ENCODE data around the gene PKD1.
A peak's percentile ranks its signal among the peaks of the same experiment; 100 is the strongest.

PKD1 gene

GRCh38 chr16:2086812-2087747 lies 48.6 kb downstream of the PKD1 start:
- DNase-seq (ENCODE audit: low spot score), result no peak

GRCh38 chr16:2086106-2086742 lies 49.5 kb downstream of the PKD1 start:
- no peak for DNase-seq (ENCODE audit: low spot score)

GRCh38 chr16:2085669-2086068 lies 50.0 kb downstream of the PKD1 start:
- peak; percentile 49 for DNase-seq (ENCODE audit: low spot score)

- no peak for DNase-seq (ENCODE audit: low spot score)
Observed at GRCh38 chr16:2084895-2085625, 50.6 kb downstream of the PKD1 start.

DNA sequence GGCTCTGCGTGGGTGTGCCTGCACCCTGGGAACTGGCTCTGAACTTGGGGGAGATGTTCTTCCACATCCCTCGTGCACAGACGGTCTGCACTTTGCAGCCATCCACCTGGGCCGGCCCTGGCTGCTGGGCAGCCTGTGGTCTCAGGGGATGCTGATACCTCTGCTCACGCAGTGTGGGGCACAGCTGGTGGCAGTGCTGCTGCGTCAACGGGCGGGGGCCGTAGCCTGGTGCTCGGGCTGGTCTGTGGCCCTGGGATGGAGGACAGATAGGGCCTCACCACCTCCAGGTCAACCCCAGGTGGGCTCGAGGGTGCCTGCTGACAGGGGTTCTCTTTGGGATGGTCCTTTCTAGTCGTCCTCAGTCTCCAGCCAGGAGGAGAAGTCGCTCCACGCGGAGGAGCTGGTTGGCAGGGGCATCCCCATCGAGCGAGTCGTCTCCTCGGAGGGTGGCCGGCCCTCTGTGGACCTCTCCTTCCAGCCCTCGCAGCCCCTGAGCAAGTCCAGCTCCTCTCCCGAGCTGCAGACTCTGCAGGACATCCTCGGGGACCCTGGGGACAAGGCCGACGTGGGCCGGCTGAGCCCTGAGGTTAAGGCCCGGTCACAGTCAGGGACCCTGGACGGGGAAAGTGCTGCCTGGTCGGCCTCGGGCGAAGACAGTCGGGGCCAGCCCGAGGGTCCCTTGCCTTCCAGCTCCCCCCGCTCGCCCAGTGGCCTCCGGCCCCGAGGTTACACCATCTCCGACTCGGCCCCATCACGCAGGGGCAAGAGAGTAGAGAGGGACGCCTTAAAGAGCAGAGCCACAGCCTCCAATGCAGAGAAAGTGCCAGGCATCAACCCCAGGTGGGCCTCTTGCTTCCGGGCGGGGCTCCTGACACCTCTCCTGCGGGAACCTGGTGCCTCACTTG lies 51.6 kb downstream of the PKD1 start:
- no peak for DNase-seq (ENCODE audit: low spot score)

DNA sequence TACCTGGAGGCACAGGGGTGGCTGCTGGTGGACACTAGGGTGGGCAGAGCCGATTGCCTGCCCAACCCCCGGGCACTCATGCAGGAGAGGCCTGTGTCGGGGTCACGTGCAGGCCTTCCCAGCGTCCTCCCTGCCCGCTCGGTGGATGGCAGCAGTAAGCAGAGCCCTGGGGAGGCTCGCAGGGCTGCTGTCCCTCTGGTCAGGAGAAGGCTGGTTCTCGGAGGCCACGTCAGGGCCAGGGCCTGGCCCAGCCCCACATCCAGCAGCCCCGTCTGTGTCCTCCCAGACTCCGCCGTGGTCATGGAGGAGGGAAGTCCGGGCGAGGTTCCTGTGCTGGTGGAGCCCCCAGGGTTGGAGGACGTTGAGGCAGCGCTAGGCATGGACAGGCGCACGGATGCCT lies 52.3 kb downstream of the PKD1 start:
- DNase-seq (ENCODE audit: low spot score), result no peak

DNA sequence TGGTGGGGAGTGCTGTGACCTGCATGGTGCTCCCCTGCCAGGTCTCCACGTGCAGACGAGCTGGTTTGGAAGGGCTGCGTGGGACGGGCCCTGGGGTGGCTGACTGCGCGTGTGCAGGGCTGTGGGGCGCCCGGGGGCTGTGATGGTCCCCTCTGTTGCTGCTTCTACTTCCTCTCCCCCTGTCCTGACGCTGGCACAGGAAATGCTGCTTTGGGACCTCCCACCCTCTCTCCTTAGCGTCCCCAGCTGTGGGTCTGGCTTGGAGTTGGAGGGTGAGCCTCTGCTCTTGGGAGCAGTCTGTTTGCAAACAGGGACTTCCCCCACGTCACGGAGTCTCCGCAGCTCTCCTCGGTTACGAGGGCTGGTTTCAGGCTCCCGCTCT lies 52.7 kb downstream of the PKD1 start:
- DNase-seq (ENCODE audit: low spot score), result no peak

DNA sequence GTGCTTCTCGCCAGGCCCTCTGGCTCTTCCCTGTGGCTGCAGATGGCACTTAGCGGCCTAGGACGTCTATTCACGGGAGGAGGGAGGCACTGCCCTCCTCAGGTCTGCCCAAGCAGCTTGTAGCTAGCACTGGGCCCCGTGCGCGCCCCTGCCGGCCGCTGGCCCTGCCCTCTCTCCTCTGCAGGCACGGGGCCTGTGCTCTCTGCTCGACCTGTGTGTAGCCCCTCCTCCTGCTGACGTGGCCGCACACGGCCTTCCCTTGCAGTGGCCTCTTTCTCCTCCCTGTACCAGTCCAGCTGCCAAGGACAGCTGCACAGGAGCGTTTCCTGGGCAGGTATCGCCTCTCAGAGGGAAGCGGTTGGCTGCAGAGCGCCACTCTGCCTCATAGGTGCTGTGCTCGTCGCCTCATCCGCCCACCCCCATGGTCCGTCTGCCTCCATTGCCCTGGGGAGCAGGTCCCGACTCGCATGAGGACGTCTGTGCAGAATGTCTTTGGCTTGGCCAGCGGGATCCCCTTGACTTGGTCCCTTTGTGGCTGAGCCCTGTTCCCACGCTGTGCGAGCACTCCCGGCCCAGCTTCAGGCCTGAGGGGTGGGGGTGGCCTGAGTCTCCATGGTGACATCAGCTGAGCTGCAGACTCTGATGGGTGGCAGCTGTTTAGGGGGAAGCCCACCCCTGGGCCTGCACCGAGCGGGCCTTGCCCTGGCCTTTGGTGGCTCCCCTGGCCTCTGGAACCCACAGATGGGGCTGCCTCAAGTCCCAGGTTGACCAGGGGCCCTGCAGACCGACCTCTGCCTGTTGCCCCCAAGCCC lies 53.3 kb downstream of the PKD1 start:
- no peak for DNase-seq (ENCODE audit: low spot score)

DNA sequence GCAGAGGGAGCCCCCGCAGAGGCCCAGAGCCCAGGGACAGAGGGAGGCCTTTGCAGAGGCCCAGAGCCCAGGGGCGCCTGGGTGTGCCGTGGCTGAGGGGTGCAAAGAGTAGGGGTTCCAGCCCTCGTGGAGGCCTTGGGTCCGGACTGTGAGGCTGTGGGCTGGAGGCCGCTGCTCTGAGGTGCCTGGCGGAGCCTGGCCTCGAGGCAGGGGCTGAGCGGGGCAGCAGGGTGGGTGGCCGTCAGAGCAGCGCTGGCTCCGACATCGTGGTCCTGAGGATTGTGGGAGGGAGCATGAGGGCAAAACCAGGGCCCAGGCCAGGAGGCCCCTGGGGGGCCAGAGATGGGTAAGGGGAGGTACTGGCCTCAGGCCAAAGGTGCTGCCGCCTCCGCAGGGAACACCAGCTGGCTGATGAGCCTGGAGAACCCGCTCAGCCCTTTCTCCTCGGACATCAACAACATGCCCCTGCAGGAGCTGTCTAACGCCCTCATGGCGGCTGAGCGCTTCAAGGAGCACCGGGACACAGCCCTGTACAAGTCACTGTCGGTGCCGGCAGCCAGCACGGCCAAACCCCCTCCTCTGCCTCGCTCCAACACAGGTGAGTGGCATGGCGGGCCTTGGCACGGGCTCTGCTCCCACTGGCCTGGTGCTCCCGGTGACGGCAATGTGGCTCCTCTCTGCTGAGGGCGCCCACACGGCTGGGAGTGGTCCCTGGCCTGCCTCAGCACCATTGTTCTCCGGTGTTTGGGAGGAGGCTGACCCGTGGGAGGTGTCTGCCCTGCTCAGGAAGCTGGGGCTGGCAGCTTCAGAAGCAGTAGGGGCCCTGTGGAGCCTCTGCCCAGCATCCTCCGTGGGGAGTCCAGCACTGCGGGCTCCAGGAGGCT lies 54.3 kb downstream of the PKD1 start:
- no peak for DNase-seq (ENCODE audit: low spot score)

- no peak for DNase-seq (ENCODE audit: low spot score)
Observed at GRCh38 chr16:2079991-2080390, 55.7 kb downstream of the PKD1 start.

GRCh38 chr16:2079311-2079800 lies 56.3 kb downstream of the PKD1 start:
- DNase-seq (ENCODE audit: low spot score), result no peak

DNA sequence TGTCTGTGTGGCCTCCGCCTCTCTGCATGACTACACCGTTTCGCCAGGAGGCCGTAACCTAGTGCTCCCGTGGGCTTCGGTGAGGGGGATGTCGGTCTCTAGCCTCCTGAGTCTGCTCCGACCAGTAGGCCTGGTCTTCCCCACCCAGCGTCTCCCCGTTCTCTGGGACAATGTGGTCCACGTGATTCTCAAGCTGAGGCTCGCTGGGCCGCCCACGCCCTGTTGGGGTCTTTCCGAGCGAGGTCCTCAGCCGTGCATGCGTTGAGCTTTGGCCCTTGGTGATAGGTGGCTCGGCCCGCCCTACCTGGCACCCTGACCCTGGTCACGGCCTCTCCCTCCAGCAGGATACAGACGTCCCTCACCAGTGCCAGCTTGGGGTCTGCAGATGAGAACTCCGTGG lies 57.0 kb downstream of the PKD1 start:
- no peak for DNase-seq (ENCODE audit: low spot score)

- no peak for DNase-seq (ENCODE audit: low spot score)
Observed at GRCh38 chr16:2078096-2078495, 57.6 kb downstream of the PKD1 start.

- no peak for DNase-seq (ENCODE audit: low spot score)
Observed at GRCh38 chr16:2077696-2078095, 58.0 kb downstream of the PKD1 start.

- no peak for DNase-seq (ENCODE audit: low spot score)
Observed at GRCh38 chr16:2077016-2077415, 58.7 kb downstream of the PKD1 start.

- no peak for DNase-seq (ENCODE audit: low spot score)
Observed at GRCh38 chr16:2076072-2076865, 59.4 kb downstream of the PKD1 start.

DNA sequence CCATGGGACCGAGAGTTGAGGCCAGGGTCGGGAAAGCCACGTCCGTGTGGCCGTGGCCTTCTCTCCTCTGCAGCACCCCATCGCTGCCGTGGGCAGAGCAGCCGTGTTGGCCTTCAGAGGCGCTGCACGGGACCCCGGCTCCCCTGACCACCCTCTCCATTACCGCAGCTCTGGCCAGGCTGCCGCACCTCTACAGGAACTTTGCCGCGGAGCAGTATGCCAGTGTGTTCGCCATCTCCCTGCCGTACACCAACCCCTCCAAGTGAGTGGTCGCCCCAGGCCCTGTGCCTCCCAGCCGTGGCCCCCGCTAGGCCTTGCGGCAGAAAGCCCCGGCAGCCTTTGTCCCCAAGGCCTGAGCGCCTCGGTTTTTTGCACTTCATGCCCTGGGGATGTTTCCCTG lies 60.1 kb downstream of the PKD1 start:
- no peak for DNase-seq (ENCODE audit: low spot score)

GRCh38 chr16:2074071-2074470 lies 61.6 kb downstream of the PKD1 start:
- DNase-seq (ENCODE audit: low spot score), result no peak

- DNase-seq (ENCODE audit: low spot score), result no peak
Observed at GRCh38 chr16:2072926-2073325, 62.8 kb downstream of the PKD1 start.

All from AG08395 (cell line).